ENCODE results near the gene CHST11.

CHST11 gene

GRCh38 chr12:104588921-104589590 is 132.3 kb downstream of the CHST11 start:
- no peak for DNase-seq (ENCODE audit: insufficient read length, low spot score)
- no peak for FAIRE-seq
- no peak for TF ChIP-seq POLR2A (IDR thresholded peaks at IDR 0.05; ENCODE audit: low read depth, low read length)

- FAIRE-seq (no peak), DNase-seq (ENCODE audit: insufficient read length, low spot score) (no peak)
- TF ChIP-seq POLR2A (IDR thresholded peaks at IDR 0.05; ENCODE audit: low read depth, low read length), result no peak
These were observed 133.3 kb downstream of the CHST11 start for GRCh38 chr12:104590022-104590421.

- TF ChIP-seq POLR2A (IDR thresholded peaks at IDR 0.05; ENCODE audit: low read depth, low read length), result no peak
- DNase-seq (ENCODE audit: insufficient read length, low spot score), result no peak
- no peak for FAIRE-seq
These were observed 134.6 kb downstream of the CHST11 start for GRCh38 chr12:104591257-104591885.

- FAIRE-seq, result no peak
- no peak for TF ChIP-seq POLR2A (IDR thresholded peaks at IDR 0.05; ENCODE audit: low read depth, low read length)
- DNase-seq (ENCODE audit: insufficient read length, low spot score), result no peak
These were observed 136.7 kb downstream of the CHST11 start for GRCh38 chr12:104593482-104593881.

- no peak for TF ChIP-seq POLR2A (IDR thresholded peaks at IDR 0.05; ENCODE audit: low read depth, low read length)
- FAIRE-seq (peak; percentile 95), DNase-seq (ENCODE audit: insufficient read length, low spot score) (peak; percentile 58)
These were observed 139.5 kb downstream of the CHST11 start for GRCh38 chr12:104596134-104596799.

- FAIRE-seq (no peak), DNase-seq (ENCODE audit: insufficient read length, low spot score) (no peak)
- TF ChIP-seq POLR2A (IDR thresholded peaks at IDR 0.05; ENCODE audit: low read depth, low read length), result no peak
These were observed 140.4 kb downstream of the CHST11 start for GRCh38 chr12:104596898-104597843.

GRCh38 chr12:104598342-104599271 is 141.9 kb downstream of the CHST11 start:
- DNase-seq (ENCODE audit: insufficient read length, low spot score) (no peak), FAIRE-seq (no peak)
- TF ChIP-seq POLR2A (IDR thresholded peaks at IDR 0.05; ENCODE audit: low read depth, low read length), result no peak

- DNase-seq (ENCODE audit: insufficient read length, low spot score) (no peak), FAIRE-seq (no peak)
- TF ChIP-seq POLR2A (IDR thresholded peaks at IDR 0.05; ENCODE audit: low read depth, low read length), result no peak
These were observed 142.7 kb downstream of the CHST11 start for GRCh38 chr12:104599272-104600035.

GRCh38 chr12:104600036-104600712 is 143.4 kb downstream of the CHST11 start:
- no peak for FAIRE-seq
- no peak for TF ChIP-seq POLR2A (IDR thresholded peaks at IDR 0.05; ENCODE audit: low read depth, low read length)
- DNase-seq (ENCODE audit: insufficient read length, low spot score), result no peak

GRCh38 chr12:104600790-104601739 is 144.3 kb downstream of the CHST11 start:
- FAIRE-seq (no peak), DNase-seq (ENCODE audit: insufficient read length, low spot score) (no peak)
- TF ChIP-seq POLR2A (IDR thresholded peaks at IDR 0.05; ENCODE audit: low read depth, low read length), result no peak

- TF ChIP-seq POLR2A (IDR thresholded peaks at IDR 0.05; ENCODE audit: low read depth, low read length), result no peak
These were observed 145.7 kb downstream of the CHST11 start for GRCh38 chr12:104602406-104602805.

More at GRCh38 chr12:104602406-104602805, 145.7 kb downstream of the CHST11 start:
- FAIRE-seq, result no peak
- no peak for DNase-seq (ENCODE audit: insufficient read length, low spot score)
